Uterus (tissue), 2 donors: Measurements from ENCODE around the gene LMX1B.

Experiments
- CTCF ChIP-seq, 4 experiments: fragments of 200-600 bp in 2 of 4; fragments of 450-650 bp in 2 of 4; sonication (generic) in 2 of 4; IDR thresholded peaks; one replicate each; pipeline ENCODE4 v1.5.1; 2016 to 2019; ENCODE audit warnings: antibody characterized with exemption in 4 of 4, mild to moderate bottlenecking in 2 of 4, moderate library complexity in 1 of 4
- POLR2A ChIP-seq, 2 donors: fragments of 450-650 bp; IDR thresholded peaks; one replicate each; pipeline ENCODE4 v1.6.1; 2016; ENCODE audit warnings: antibody characterized with exemption in 2 of 2, mild to moderate bottlenecking in 1 of 2, moderate library complexity in 1 of 2

DNA sequence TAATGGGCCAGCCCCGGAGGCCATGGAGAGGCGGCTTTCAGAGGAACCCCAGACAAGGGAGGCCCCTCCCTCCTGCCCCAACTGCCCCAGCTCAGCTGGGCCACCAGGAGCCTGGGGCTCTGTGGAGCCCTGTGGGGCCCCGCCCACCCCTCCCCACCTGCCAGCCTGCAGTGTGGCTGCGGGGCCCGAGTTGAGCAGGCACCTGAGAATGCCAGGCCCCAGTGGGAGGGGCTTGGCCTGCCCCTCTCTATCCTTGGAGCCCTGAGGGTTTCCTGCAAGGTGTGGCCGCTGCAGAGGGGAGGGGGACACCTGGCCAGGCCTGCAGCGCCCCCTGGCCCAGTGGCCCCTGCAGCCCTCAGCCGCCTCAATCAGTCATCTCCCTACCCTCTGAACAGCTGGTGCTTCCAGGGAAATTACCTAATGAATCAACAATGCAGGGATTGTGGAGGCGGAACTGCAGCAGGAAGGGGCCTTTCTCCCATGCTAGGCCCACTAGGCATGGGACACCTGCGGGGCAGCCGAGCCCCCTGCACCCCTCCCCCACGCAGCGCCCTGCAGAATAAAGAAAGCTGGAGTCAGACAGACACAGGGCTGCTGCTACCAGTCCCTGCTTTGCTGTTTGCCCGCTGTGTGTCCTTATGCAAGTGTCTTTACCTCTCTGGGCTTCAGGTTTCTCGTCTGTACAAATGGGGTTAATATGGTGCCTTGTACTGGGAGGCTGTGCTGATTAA, 48.0 kb downstream of the LMX1B start:
- TF ChIP-seq POLR2A (IDR thresholded peaks at IDR 0.05) (no peak), CTCF (IDR thresholded peaks at IDR 0.05) (no peak)
